Neural crest cell (in vitro differentiated cells): Measurements from ENCODE around the gene PJA2. TPM values are rescaled to one million over a fixed set of nuclear protein-coding genes. Genes with fewer than 3 reads are reported as not detected.

Experiments used
- DNase-seq: peaks from one replicate; pipeline ENCODE4 v3.0.0; 2021; ENCODE audit warnings: low read depth, mixed read lengths, low spot score
- H3K27ac Mint-ChIP-seq: one replicate; pipeline ENCODE4 v1.8.0; 2021; ENCODE audit warnings: mild to moderate bottlenecking, mixed read lengths; ENCODE audit not compliant: unreplicated experiment
- H3K27me3 Mint-ChIP-seq: 2 replicates; pipeline ENCODE4 v1.8.0; 2021; ENCODE audit warnings: low read depth, mild to moderate bottlenecking, mixed read lengths
- H3K36me3 Mint-ChIP-seq: 2 replicates; pipeline ENCODE4 v1.8.0; 2021; ENCODE audit warnings: low read depth, mild to moderate bottlenecking, mixed read lengths
- H3K4me1 Mint-ChIP-seq: 2 replicates; pipeline ENCODE4 v1.8.0; 2021; ENCODE audit warnings: mixed read lengths
- H3K4me3 Mint-ChIP-seq: one replicate; pipeline ENCODE4 v1.8.0; 2021; ENCODE audit warnings: mild to moderate bottlenecking, mixed read lengths
- H3K9me3 Mint-ChIP-seq: 2 replicates; pipeline ENCODE4 v1.8.0; 2021; ENCODE audit warnings: mixed read lengths
- total RNA-seq: library from RNA; stranded (reverse); gene quantifications from 2 replicates; pipeline ENCODE4 v1.2.1, GENCODE V29; 2021
- TF ChIP-seq, protein P1 (sequence below): fragments of 200-600 bp; sonication (generic); conservative IDR thresholded peaks from 2 replicates; pipeline ENCODE4 v1.5.0; 2021; ENCODE audit warnings: antibody characterized with exemption, mild to moderate bottlenecking

PJA2 gene
- total RNA-seq, 1 donor from 2014 or later, result 51.2 TPM

DNA sequence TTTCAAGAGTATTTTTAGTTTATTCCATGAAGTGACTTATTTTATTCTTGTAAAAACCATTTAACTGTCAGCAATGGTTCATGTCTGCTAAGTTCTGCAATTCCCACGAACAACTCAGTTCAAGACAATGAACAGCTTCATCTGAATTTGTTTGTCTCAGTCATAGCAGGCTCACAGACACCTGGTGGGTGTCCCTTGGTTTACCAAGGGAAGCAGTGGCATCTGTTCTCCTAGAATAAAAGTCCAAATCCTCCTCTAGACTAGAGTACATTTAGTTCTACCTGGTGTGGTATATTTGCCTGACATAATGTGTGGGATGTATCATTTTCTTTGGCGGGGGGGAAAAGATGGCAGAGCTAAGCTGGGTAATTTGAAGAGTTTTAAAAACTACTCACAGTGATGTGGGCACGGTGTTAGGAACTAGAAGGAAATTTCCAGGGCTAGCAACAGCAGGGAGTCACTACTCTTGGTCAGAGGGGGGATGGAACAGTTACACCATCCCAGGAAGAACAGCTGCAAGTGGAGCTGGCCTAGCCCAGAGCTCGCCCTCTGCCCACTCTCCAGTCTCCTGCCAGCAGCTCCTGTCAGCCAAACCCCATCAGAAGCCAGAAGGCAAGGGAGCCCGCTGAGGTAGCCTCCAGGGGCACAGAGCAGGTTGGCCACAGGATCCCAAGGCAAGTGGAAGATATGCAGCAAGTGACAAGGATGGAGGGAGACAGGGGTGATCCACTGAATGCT lies 100.3 kb downstream of the PJA2 start:
- Mint-ChIP-seq H3K9me3 (no peaks in the 10 kb centered on the region), H3K27me3 (no peaks in the 10 kb centered on the region), H3K36me3 (no peaks in the 10 kb centered on the region)

DNA sequence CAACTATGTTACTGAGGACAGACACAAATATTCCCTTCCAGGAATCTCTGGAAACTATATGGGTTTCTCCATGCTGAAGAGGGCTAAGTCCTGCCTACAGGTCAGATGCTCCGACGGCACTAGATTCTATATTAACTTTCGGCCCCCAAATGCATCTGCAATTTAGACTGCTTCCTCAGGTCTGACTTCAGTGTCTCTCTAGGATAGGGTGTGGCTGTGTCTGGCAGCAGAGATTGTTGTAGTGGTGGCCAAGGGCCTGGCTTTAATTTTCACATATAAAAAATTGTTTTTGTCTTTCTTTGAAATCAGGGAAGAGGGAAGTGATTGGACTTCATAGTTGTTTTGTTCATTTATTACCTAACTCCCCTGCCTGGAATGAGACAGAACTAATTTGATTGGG lies 101.8 kb downstream of the PJA2 start:
- Mint-ChIP-seq H3K9me3 (no peaks in the 10 kb centered on the region), H3K27ac (no peak overlapping the region), H3K27me3 (no peaks in the 10 kb centered on the region)

More for the DNA sequence above, 100.3 kb downstream of the PJA2 start:
- DNase-seq, result no peak
- TF ChIP-seq, protein P1, sequence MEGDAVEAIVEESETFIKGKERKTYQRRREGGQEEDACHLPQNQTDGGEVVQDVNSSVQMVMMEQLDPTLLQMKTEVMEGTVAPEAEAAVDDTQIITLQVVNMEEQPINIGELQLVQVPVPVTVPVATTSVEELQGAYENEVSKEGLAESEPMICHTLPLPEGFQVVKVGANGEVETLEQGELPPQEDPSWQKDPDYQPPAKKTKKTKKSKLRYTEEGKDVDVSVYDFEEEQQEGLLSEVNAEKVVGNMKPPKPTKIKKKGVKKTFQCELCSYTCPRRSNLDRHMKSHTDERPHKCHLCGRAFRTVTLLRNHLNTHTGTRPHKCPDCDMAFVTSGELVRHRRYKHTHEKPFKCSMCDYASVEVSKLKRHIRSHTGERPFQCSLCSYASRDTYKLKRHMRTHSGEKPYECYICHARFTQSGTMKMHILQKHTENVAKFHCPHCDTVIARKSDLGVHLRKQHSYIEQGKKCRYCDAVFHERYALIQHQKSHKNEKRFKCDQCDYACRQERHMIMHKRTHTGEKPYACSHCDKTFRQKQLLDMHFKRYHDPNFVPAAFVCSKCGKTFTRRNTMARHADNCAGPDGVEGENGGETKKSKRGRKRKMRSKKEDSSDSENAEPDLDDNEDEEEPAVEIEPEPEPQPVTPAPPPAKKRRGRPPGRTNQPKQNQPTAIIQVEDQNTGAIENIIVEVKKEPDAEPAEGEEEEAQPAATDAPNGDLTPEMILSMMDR, result no peak
- Mint-ChIP-seq H3K27ac (no peak overlapping the region), H3K4me3 (no peak overlapping the region), H3K4me1 (no peaks in the 10 kb centered on the region)

DNA sequence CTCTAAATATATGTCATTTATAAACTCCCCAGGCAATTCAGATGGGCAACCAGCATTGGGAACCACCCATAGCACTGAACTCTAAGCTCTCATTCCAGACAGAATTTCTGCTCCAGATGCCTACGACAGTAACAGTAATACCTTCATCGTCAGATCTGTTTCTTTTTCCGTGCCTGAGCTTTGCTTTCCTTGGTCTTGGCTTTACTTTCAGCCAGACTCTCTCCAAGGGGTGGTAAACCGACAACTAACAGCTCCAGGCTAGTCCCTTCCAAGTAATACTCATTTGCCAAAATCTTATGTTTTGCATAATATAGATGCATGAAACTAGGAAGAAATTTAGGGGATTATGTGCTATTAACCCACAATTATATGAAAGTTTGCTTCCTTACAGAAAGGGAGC lies 102.3 kb downstream of the PJA2 start:
- H3K27me3 Mint-ChIP-seq, result no peaks in the 10 kb centered on the region
- DNase-seq, result no peak
- TF ChIP-seq, protein P1, result no peak
- no peaks in the 10 kb centered on the region for H3K4me1 Mint-ChIP-seq
- H3K9me3 Mint-ChIP-seq, result no peaks in the 10 kb centered on the region
- no peak overlapping the region for H3K4me3 Mint-ChIP-seq
- no peak overlapping the region for H3K27ac Mint-ChIP-seq
- no peaks in the 10 kb centered on the region for H3K36me3 Mint-ChIP-seq

More for the DNA sequence above, 101.8 kb downstream of the PJA2 start:
- Mint-ChIP-seq H3K4me1 (no peaks in the 10 kb centered on the region), H3K4me3 (no peak overlapping the region), H3K36me3 (no peaks in the 10 kb centered on the region)
- TF ChIP-seq, protein P1, result no peak
- DNase-seq, result no peak

DNA sequence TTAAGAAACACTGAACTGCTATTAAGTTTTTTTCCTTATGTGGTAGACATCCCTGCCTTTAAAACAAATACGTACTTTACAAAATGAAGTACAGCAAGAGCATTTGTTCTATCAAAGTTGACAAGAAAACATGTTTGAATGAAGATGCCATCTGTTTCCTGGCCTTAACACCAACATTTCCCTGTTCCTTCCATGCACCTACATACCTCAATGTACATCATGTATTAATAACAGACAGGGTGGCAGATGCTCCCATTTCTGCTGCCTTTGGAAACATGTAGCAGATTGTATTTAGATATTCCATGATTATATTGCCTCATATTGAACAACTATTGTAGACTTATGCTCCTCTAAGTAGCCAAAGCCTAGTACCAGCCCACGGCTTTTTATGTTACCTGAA lies 104.4 kb downstream of the PJA2 start:
- no peaks in the 10 kb centered on the region for H3K9me3 Mint-ChIP-seq
- no peak overlapping the region for H3K4me3 Mint-ChIP-seq
- TF ChIP-seq, protein P1, result no peak
- no peaks in the 10 kb centered on the region for H3K36me3 Mint-ChIP-seq
- H3K27ac Mint-ChIP-seq, result no peak overlapping the region
- no peaks in the 10 kb centered on the region for H3K27me3 Mint-ChIP-seq
- no peak for DNase-seq
- H3K4me1 Mint-ChIP-seq, result no peaks in the 10 kb centered on the region

DNA sequence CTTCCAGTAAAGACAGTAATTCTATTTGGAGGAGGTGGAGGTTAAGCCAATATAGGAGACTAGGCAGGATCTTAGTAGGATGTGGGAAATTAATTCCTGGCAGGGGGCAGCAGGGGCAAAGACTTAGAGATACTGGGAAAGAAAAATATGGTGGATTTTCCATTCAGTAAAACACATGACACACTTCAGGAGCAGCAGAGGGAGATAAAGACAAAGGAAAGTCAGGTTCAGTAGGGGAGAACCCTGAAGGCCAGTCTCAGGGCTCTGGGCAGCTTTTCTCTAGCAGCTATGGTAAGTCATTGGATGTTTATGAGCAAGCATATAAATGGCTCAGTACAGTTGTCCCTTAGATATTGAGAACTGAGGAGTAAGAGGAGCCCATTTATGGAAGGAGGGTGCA lies 105.5 kb downstream of the PJA2 start:
- H3K4me1 Mint-ChIP-seq, result no peaks in the 10 kb centered on the region
- no peaks in the 10 kb centered on the region for H3K27me3 Mint-ChIP-seq
- H3K4me3 Mint-ChIP-seq, result no peak overlapping the region
- no peaks in the 10 kb centered on the region for H3K9me3 Mint-ChIP-seq
- TF ChIP-seq, protein P1, result no peak
- DNase-seq, result no peak
- no peaks in the 10 kb centered on the region for H3K36me3 Mint-ChIP-seq
- H3K27ac Mint-ChIP-seq, result no peak overlapping the region
